Right lobe of liver (tissue), 6 donors: ENCODE measurements around the gene MCEMP1. TPM values are rescaled to one million over a fixed set of nuclear protein-coding genes. Genes with fewer than 3 reads are reported as not detected.

Source experiments
- ATAC-seq, 4 donors: fragments of 200-7000 bp; cut with Tn5 transposase; one replicate each; pipeline ENCODE4 v1.9.1; 2020; ENCODE audit warnings: mild to moderate bottlenecking in 4 of 4, moderate library complexity in 4 of 4
- DNase-seq, 3 donors: peaks; one replicate each; pipeline ENCODE4 v3.0.0-alpha.2; 2020
- H3K27ac ChIP-seq, 3 donors: fragments of 200-600 bp; one replicate each; pipeline ENCODE4 v1.8.0; 2022
- H3K27me3 ChIP-seq, 2 donors: fragments of 200-600 bp; one replicate each; pipeline ENCODE4 v1.8.0; 2022
- H3K36me3 ChIP-seq, 4 donors: fragments of 200-600 bp; sonication (generic) in 1 of 4; one replicate each; pipeline versions ENCODE4 v1.5.1 to v1.8.0; 2017 to 2022; ENCODE audit warnings: control low read depth in 1 of 4
- H3K4me1 ChIP-seq, 4 donors: fragments of 200-600 bp; sonication (generic) in 1 of 4; one replicate each; pipeline versions ENCODE4 v1.5.1 to v1.8.0; 2017 to 2022; ENCODE audit warnings: control low read depth in 1 of 4
- H3K4me3 ChIP-seq, 3 donors: fragments of 200-600 bp; one replicate each; pipeline ENCODE4 v1.8.0; 2022
- H3K9me3 ChIP-seq, 4 donors: fragments of 200-600 bp; sonication (generic) in 1 of 4; one replicate each; pipeline versions ENCODE4 v1.5.1 to v1.8.0; 2017 to 2022; ENCODE audit warnings: control low read depth in 1 of 4
- POLR2A ChIP-seq: fragments of 450-650 bp; IDR thresholded peaks from one replicate; pipeline ENCODE4 v1.6.1; 2017; ENCODE audit warnings: antibody characterized with exemption, mild to moderate bottlenecking
- WGBS: methylation state at CpG from one replicate; pipeline ENCODE4 v1.1.6; 2018; ENCODE audit warnings: low coverage, low lambda C conversion rate; ENCODE audit not compliant: insufficient coverage; ENCODE audit errors: missing lambda C conversion rate; 5-methylcytosine and 5-hydroxymethylcytosine counted together
- intact Hi-C, 2 donors: fragments of 100-400 bp; cut with DNase I; formaldehyde crosslinking; loops; one replicate each; pipeline versions ENCODE4 v1.11.2 to v1.14.1; 2022
- total RNA-seq, 6 experiments: library from RNA; depleted of rRNA in 2 of 6; stranded (reverse); fragments of >200 nt in 2 of 6; fragmentation: NEBNext Ultra II Directional in 3 of 6; extraction: Animal tissue kit (Norgen Biotek cat#: 25700) in 3 of 6; gene quantifications; one replicate each; pipeline versions ENCODE4 v1.1.0 to v1.2.4, GENCODE V29; 2016 to 2023
- TF ChIP-seq, protein P1 (sequence below), 4 donors: fragments of 200-600 bp in 3 of 4; fragments of 450-650 bp in 1 of 4; IDR thresholded peaks; one replicate each; pipeline versions ENCODE4 v1.5.1 to v1.8.0; 2016 to 2022; ENCODE audit warnings: antibody characterized with exemption in 4 of 4, mild to moderate bottlenecking in 2 of 4
- donor health status: DM: no; HTN: yes; CAD: no.
- donor health status: DM: no; HTN: no; CAD: no.
- donor health status: DM: no; HTN: no; CAD: no.
- donor health status: DM: no; HTN: yes; CAD: no.
- donor health status: DM: no; HTN: yes; CAD: no.

Gene MCEMP1
- total RNA-seq, 6 experiments from 2014 or later = 0.11 to 0.86 (median 0.34) TPM

DNA sequence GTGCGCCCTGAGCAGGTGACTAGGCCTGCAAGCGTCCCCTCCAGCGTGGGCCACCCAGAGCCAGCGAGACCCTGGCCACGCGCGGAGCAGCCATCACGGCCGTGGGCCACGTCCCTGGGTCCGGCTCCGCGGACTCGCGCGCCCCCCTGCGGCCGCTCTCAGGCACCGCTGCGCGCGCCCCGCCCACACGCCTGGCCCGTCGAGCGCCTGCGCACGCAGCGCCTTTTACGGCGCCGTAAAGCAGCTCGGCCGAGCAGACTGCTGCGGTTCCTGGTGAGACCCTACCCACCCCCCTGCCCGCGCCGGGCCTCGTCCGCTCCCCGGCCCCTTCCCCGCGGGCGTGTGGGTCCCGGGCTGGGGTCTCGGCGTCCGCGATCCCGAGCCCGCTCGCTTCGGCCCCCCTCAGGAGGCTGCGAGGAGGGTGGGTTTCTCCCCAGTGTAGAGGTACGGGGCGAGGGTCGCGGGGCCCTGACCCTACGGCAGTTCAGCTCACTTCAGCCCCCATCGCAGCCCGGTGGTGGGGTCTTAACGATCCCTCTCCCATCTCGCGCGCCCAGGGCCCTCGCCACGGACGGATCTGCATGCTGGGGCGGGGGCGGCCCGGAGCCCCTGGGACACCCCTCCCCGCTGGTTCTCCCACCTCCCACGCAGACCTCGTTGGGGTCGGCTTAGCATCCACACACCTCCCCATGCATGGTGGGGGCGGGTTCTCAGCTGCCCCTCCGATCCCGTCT is 3.9 kb downstream of the MCEMP1 start, which contains the start of gene TRAPPC5:
TSS of gene TRAPPC5 (plus strand) at position 228 of the 734 bp plus-strand sequence. CDS start 1,421 bp downstream, outside the sequence.
- TF ChIP-seq POLR2A = peak; percentile 32
- TF ChIP-seq, protein P1, sequence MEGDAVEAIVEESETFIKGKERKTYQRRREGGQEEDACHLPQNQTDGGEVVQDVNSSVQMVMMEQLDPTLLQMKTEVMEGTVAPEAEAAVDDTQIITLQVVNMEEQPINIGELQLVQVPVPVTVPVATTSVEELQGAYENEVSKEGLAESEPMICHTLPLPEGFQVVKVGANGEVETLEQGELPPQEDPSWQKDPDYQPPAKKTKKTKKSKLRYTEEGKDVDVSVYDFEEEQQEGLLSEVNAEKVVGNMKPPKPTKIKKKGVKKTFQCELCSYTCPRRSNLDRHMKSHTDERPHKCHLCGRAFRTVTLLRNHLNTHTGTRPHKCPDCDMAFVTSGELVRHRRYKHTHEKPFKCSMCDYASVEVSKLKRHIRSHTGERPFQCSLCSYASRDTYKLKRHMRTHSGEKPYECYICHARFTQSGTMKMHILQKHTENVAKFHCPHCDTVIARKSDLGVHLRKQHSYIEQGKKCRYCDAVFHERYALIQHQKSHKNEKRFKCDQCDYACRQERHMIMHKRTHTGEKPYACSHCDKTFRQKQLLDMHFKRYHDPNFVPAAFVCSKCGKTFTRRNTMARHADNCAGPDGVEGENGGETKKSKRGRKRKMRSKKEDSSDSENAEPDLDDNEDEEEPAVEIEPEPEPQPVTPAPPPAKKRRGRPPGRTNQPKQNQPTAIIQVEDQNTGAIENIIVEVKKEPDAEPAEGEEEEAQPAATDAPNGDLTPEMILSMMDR (IDR thresholded peaks at IDR 0.05) = peak; percentile 99
- Histone ChIP-seq H3K27me3 (no peaks in the 10 kb centered on the region), H3K4me3 (peak within 1 kb of the TSS; percentile 72 to 89 (median 89)), H3K9me3 (no peaks in the 10 kb centered on the region), H3K36me3 (peaks cover 0 to 7% (median 0%) of the 10 kb centered on the region in 4 donors), H3K27ac (peak within 1 kb of the TSS; percentile 71 to 90 (median 72)), H3K4me1 (peaks cover 0 to 10% (median 4%) of the 10 kb centered on the region in 4 donors)
- ATAC-seq = peak; percentile 83 to 94 (median 87)
- 0% methylated on average over 9 of the region's 79 CpGs for WGBS
- peak; percentile 89 to 93 (median 90) for DNase-seq
- intact Hi-C loops = loop anchor here (10.0 kb wide), 1 partner anchor 114 kb away; no protein-coding TSS in a partner anchor

DNA sequence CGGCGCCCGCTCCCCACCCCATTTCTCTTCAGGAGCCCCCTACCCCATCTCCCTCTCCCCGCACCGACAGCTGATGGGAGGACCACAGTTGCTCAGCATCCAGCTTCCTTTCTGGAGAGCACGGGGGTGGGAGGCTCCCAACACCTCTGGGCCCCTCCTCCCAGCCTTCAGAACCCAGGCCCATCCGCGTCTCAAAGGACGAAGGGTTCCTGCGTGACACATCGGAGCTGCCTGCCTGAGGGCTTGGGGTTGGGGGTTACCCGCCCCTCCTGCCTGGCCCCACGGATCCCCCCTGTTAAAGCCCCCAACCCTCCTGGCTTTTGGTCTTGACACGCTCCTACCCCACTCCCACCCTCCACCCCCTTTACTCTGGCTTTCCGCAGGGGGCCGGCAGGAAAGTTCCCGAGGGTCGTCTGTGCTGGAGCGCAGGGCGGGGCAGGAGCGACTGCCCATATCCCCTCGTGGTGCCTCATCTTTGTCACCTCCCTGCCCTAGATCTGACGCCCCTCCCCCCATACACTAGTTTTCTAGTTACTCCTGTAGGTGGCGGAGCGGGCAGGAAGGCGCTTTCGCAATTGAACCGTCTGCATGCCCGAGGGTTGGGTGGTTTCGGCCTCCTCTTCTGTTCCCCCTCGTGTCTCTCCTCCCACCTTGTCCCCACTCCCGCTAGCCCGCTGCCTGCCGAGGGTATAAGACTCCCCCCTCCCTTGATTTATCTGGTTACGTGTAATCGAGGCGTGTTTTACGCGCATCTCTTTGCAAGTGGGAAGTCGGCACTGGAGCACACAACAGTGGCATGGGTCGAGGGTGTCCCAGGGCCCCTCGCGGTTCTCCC is 4.7 kb downstream of the MCEMP1 start:
- Histone ChIP-seq H3K27ac (peak overlapping the region; percentile 71 to 90 (median 72)), H3K4me1 (peaks cover 0 to 10% (median 4%) of the 10 kb centered on the region in 4 donors), H3K27me3 (no peaks in the 10 kb centered on the region), H3K9me3 (no peaks in the 10 kb centered on the region), H3K36me3 (peaks cover 0 to 7% (median 0%) of the 10 kb centered on the region in 4 donors), H3K4me3 (peak overlapping the region; percentile 72 to 89 (median 89))
- 11% methylated on average over 36 of the region's 43 CpGs for WGBS
- DNase-seq (peak; percentile 83 to 88 (median 86)), ATAC-seq (peak; percentile 64 to 75 (median 70))
- intact Hi-C loops = loop anchor here (10.0 kb wide), 1 partner anchor 113 kb away; no protein-coding TSS in a partner anchor
- TF ChIP-seq POLR2A = no peak
- TF ChIP-seq, protein P1 (IDR thresholded peaks at IDR 0.05) = peak; percentile 43 to 55 (median 50)

DNA sequence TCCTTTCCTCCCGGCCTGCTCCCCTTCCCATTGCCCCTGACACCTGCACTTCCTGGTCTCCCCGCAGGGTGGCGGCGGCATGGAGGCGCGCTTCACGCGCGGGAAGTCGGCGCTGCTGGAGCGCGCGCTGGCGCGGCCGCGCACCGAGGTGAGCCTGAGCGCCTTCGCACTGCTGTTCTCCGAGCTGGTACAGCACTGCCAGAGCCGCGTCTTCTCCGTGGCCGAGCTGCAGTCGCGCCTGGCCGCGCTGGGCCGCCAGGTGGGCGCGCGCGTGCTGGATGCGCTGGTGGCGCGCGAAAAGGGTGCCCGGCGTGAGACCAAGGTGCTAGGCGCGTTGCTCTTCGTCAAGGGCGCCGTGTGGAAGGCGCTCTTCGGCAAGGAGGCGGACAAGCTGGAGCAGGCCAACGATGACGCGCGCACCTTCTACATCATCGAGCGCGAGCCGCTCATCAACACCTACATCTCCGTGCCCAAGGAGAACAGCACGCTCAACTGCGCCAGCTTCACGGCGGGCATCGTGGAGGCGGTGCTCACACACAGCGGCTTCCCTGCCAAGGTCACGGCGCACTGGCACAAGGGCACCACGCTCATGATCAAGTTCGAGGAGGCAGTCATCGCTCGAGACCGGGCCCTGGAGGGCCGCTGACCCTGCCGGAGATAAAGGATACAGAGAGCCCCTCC is 5.4 kb downstream of the MCEMP1 start:
- H3K4me3 ChIP-seq = peak overlapping the region in 2 of 3 donors; percentile 72 to 89
- TF ChIP-seq, protein P1 (IDR thresholded peaks at IDR 0.05) = no peak
- no peak for TF ChIP-seq POLR2A
- no peak for DNase-seq
- no peak overlapping the region for H3K27ac ChIP-seq
- WGBS = 91% methylated on average over 29 of the region's 74 CpGs
- no peaks in the 10 kb centered on the region for H3K27me3 ChIP-seq
- intact Hi-C loops = loop anchor here (10.0 kb wide), 1 partner anchor 112 kb away; no protein-coding TSS in a partner anchor
- no peaks in the 10 kb centered on the region for H3K9me3 ChIP-seq
- H3K4me1 ChIP-seq = peaks cover 0 to 10% (median 4%) of the 10 kb centered on the region in 4 donors
- ATAC-seq = no peak
- peaks cover 0 to 7% (median 0%) of the 10 kb centered on the region in 4 donors for H3K36me3 ChIP-seq
